Measurements from ENCODE around the gene TFIP11.

GRCh38 chr22:26448334-26448733 lies 63.9 kb downstream of the TFIP11 start:
- TF ChIP-seq CTCF (IDR thresholded peaks at IDR 0.05): no peak
- TF ChIP-seq POLR2A (IDR thresholded peaks at IDR 0.05): no peak
